ENCODE measurements around the gene ZNF462.

ZNF462 gene

DNA sequence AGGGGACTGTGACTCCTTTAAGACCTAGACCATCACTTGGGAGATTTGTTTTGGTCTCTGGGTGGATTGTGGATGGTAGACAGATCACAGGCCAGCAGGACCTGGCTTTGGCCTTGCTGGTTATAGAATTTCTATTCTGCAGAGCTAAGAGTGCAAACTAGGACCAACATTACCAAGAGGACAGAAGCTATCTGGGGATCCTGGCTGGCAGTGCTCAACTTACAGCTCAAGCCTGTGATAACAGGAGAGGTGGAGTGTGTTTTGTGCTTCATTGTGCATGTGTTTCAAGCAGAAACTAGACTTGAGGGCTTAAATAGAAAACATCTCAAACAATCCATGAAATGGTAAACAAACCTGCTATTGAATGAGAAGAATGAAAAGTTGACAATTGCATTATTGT is 106.7 kb downstream of the ZNF462 start:
- Histone ChIP-seq H3K4ac (ENCODE audit: low read depth, low read length) (no peak overlapping the region), H3K27ac (ENCODE audit: low read depth, low read length) (no peak overlapping the region), H3K4me2 (ENCODE audit: low read length) (no peak overlapping the region), H4K5ac (ENCODE audit: low read length) (no peak overlapping the region), H3K36me3 (ENCODE audit: control insufficient read depth, insufficient read depth, low read length) (peaks cover 2% of the 10 kb centered on the region), H3K4me3 (ENCODE audit: low read length) (no peak overlapping the region), H3K27me3 (ENCODE audit: insufficient read depth, low read length, poor library complexity) (no peaks in the 10 kb centered on the region), H3K56ac (ENCODE audit: low read length) (no peak overlapping the region), H3K9ac (ENCODE audit: low read length) (no peak overlapping the region), H3K23ac (ENCODE audit: low read length) (no peak overlapping the region), H3K18ac (ENCODE audit: low read length) (no peak overlapping the region), H4K8ac (ENCODE audit: low read depth, low read length) (no peak overlapping the region), H2BK15ac (replicated peaks; ENCODE audit: low read depth) (no peak overlapping the region), H3K79me1 (ENCODE audit: low read length) (no peaks in the 10 kb centered on the region), H3K4me1 (ENCODE audit: control insufficient read depth, low read depth, low read length) (peaks cover 10% of the 10 kb centered on the region), H2AK5ac (ENCODE audit: low read length) (no peak overlapping the region), H2BK5ac (ENCODE audit: low read length) (no peak overlapping the region), H3K79me2 (ENCODE audit: control insufficient read depth, insufficient read depth, low read length) (no peaks in the 10 kb centered on the region), H2BK120ac (ENCODE audit: low read depth, low read length) (no peak overlapping the region)
- DNase-seq, result no peak

DNA sequence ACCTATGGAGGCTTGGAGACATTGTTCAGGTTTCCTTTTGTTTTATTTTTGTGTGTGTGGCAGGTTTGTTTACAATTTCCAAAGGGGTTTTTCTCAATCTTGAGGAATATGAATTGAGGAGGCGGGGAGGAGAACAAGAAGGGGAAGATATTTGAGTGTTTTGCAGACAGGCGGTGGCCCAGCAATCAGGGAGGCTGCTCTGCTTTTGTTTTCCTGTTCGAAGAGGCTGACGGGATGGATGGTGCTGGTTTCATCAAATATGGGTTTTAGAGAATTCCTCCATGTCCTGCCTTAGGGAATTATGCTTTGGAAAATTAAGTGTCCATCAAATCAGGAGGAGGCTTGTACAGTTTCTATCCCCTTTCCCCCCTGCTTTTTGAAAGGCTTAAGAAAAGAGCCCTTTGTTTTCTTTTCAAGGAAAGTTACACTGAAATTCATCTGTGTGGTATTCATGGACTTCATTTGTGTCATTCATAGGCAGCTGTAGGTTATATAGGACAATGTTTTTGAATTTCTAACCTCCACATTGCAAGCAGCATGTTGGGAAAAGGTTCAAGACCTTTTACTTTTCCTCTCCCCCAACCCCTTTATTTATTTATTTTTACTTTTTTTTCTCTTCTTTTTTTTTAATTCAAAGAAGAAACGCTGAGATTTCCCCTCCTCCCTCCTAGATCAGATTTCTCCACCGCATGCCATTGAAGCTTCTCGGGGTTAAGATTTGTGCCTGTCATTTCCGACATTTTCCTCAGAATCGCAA is 107.4 kb downstream of the ZNF462 start:
- H3K79me1 ChIP-seq (ENCODE audit: low read length), result no peaks in the 10 kb centered on the region
- no CpG with 5 or more reads among the region's 9 CpGs for WGBS (ENCODE audit: extremely low coverage, insufficient coverage, low lambda C conversion rate)
- H4K8ac ChIP-seq (ENCODE audit: low read depth, low read length), result no peak overlapping the region
- no peak overlapping the region for H3K56ac ChIP-seq (ENCODE audit: low read length)
- no peak for DNase-seq
- no peak overlapping the region for H3K27ac ChIP-seq (ENCODE audit: low read depth, low read length)
- no peak overlapping the region for H2BK5ac ChIP-seq (ENCODE audit: low read length)
- no peak overlapping the region for H2BK15ac ChIP-seq (replicated peaks; ENCODE audit: low read depth)
- no peaks in the 10 kb centered on the region for H3K27me3 ChIP-seq (ENCODE audit: insufficient read depth, low read length, poor library complexity)
- H3K18ac ChIP-seq (ENCODE audit: low read length), result no peak overlapping the region
- no peak overlapping the region for H3K9ac ChIP-seq (ENCODE audit: low read length)
- H3K4me2 ChIP-seq (ENCODE audit: low read length), result no peak overlapping the region
- H3K4ac ChIP-seq (ENCODE audit: low read depth, low read length), result no peak overlapping the region
- no peak overlapping the region for H3K23ac ChIP-seq (ENCODE audit: low read length)
- H2BK120ac ChIP-seq (ENCODE audit: low read depth, low read length), result no peak overlapping the region
- H2AK5ac ChIP-seq (ENCODE audit: low read length), result no peak overlapping the region
- H3K4me1 ChIP-seq (ENCODE audit: control insufficient read depth, low read depth, low read length), result peaks cover 10% of the 10 kb centered on the region
- peaks cover 3% of the 10 kb centered on the region for H3K36me3 ChIP-seq (ENCODE audit: control insufficient read depth, insufficient read depth, low read length)
- no peak overlapping the region for H4K5ac ChIP-seq (ENCODE audit: low read length)
- no peak overlapping the region for H3K4me3 ChIP-seq (ENCODE audit: low read length)
- H3K79me2 ChIP-seq (ENCODE audit: control insufficient read depth, insufficient read depth, low read length), result no peaks in the 10 kb centered on the region

GRCh38 chr9:106970976-106971457 is 108.1 kb downstream of the ZNF462 start:
- Histone ChIP-seq H3K4ac (ENCODE audit: low read depth, low read length) (no peak overlapping the region), H4K8ac (ENCODE audit: low read depth, low read length) (no peak overlapping the region), H3K4me2 (ENCODE audit: low read length) (no peak overlapping the region), H3K27me3 (ENCODE audit: insufficient read depth, low read length, poor library complexity) (no peaks in the 10 kb centered on the region), H3K4me1 (ENCODE audit: control insufficient read depth, low read depth, low read length) (peaks cover 10% of the 10 kb centered on the region), H3K4me3 (ENCODE audit: low read length) (no peak overlapping the region), H3K36me3 (ENCODE audit: control insufficient read depth, insufficient read depth, low read length) (peaks cover 3% of the 10 kb centered on the region), H2AK5ac (ENCODE audit: low read length) (no peak overlapping the region), H2BK120ac (ENCODE audit: low read depth, low read length) (no peak overlapping the region), H2BK5ac (ENCODE audit: low read length) (no peak overlapping the region), H3K27ac (ENCODE audit: low read depth, low read length) (no peak overlapping the region), H3K9ac (ENCODE audit: low read length) (no peak overlapping the region), H3K79me2 (ENCODE audit: control insufficient read depth, insufficient read depth, low read length) (no peaks in the 10 kb centered on the region), H2BK15ac (replicated peaks; ENCODE audit: low read depth) (peak overlapping the region; percentile 80), H3K18ac (ENCODE audit: low read length) (no peak overlapping the region), H4K5ac (ENCODE audit: low read length) (no peak overlapping the region), H3K79me1 (ENCODE audit: low read length) (no peaks in the 10 kb centered on the region), H3K23ac (ENCODE audit: low read length) (no peak overlapping the region), H3K56ac (ENCODE audit: low read length) (no peak overlapping the region)
- WGBS (ENCODE audit: extremely low coverage, insufficient coverage, low lambda C conversion rate), result no CpG with 5 or more reads among the region's 5 CpGs
- no peak for DNase-seq

DNA sequence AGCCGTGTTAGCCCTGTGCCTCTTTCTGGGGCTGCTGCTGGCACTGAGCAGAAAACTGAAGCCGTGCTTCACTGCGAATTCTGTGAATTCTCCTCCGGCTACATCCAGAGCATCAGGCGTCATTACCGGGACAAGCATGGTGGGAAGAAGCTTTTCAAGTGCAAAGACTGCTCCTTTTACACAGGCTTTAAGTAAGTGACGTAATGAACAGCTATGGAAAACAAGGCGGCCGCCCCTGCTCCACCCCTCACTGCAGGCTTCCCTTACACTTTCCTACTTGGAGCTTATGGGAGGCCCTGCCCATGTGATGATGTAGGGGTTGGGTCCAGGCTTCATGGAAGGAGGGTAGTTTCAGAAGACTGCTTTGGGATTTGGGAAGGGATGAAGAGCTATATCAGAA is 109.1 kb downstream of the ZNF462 start:
- WGBS (ENCODE audit: extremely low coverage, insufficient coverage, low lambda C conversion rate), result no CpG with 5 or more reads among the region's 9 CpGs
- no peak overlapping the region for H2AK5ac ChIP-seq (ENCODE audit: low read length)

DNA sequence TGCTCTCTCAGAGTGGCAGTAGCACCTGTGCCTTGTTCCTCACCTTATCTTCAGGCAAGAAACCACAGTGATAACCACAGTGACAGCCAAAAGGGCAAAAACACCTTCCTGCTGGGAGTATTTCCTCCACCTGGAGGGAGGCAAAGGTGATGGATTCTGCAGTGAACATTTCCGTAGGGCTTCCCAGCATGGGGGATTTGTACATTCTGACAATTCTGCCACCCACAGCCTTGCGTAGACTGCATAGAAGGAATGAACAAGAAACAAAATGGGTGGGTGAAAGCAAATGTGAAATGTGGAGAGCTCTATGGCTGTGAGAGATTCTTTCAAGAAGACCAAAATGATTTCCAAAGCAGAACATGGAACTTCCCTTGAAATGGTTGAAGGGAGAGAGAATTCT is 111.4 kb downstream of the ZNF462 start:
- no peak overlapping the region for H3K18ac ChIP-seq (ENCODE audit: low read length)
- H4K8ac ChIP-seq (ENCODE audit: low read depth, low read length), result no peak overlapping the region
- no peak overlapping the region for H2BK15ac ChIP-seq (replicated peaks; ENCODE audit: low read depth)
- no peak overlapping the region for H2BK120ac ChIP-seq (ENCODE audit: low read depth, low read length)
- no peak overlapping the region for H2BK5ac ChIP-seq (ENCODE audit: low read length)
- no peak overlapping the region for H3K4me3 ChIP-seq (ENCODE audit: low read length)
- no CpG with 5 or more reads among the region's 2 CpGs for WGBS (ENCODE audit: extremely low coverage, insufficient coverage, low lambda C conversion rate)
- H3K4ac ChIP-seq (ENCODE audit: low read depth, low read length), result no peak overlapping the region
- peaks cover 10% of the 10 kb centered on the region for H3K4me1 ChIP-seq (ENCODE audit: control insufficient read depth, low read depth, low read length)
- H3K27me3 ChIP-seq (ENCODE audit: insufficient read depth, low read length, poor library complexity), result no peaks in the 10 kb centered on the region
- DNase-seq, result no peak
- no peak overlapping the region for H3K9ac ChIP-seq (ENCODE audit: low read length)
- no peak overlapping the region for H3K23ac ChIP-seq (ENCODE audit: low read length)
- no peaks in the 10 kb centered on the region for H3K79me2 ChIP-seq (ENCODE audit: control insufficient read depth, insufficient read depth, low read length)
- H3K56ac ChIP-seq (ENCODE audit: low read length), result no peak overlapping the region
- H3K79me1 ChIP-seq (ENCODE audit: low read length), result no peaks in the 10 kb centered on the region
- peaks cover 3% of the 10 kb centered on the region for H3K36me3 ChIP-seq (ENCODE audit: control insufficient read depth, insufficient read depth, low read length)
- no peak overlapping the region for H3K27ac ChIP-seq (ENCODE audit: low read depth, low read length)
- H4K5ac ChIP-seq (ENCODE audit: low read length), result no peak overlapping the region
- no peak overlapping the region for H2AK5ac ChIP-seq (ENCODE audit: low read length)
- H3K4me2 ChIP-seq (ENCODE audit: low read length), result no peak overlapping the region

More for the DNA sequence above, 109.1 kb downstream of the ZNF462 start:
- Histone ChIP-seq H3K27ac (ENCODE audit: low read depth, low read length) (no peak overlapping the region), H2BK15ac (replicated peaks; ENCODE audit: low read depth) (no peak overlapping the region), H3K27me3 (ENCODE audit: insufficient read depth, low read length, poor library complexity) (no peaks in the 10 kb centered on the region), H2BK5ac (ENCODE audit: low read length) (no peak overlapping the region), H4K8ac (ENCODE audit: low read depth, low read length) (no peak overlapping the region), H4K5ac (ENCODE audit: low read length) (no peak overlapping the region), H3K4me3 (ENCODE audit: low read length) (no peak overlapping the region), H3K18ac (ENCODE audit: low read length) (no peak overlapping the region), H3K79me2 (ENCODE audit: control insufficient read depth, insufficient read depth, low read length) (no peaks in the 10 kb centered on the region), H3K36me3 (ENCODE audit: control insufficient read depth, insufficient read depth, low read length) (peaks cover 3% of the 10 kb centered on the region), H3K4me1 (ENCODE audit: control insufficient read depth, low read depth, low read length) (peaks cover 10% of the 10 kb centered on the region), H3K4me2 (ENCODE audit: low read length) (no peak overlapping the region), H3K56ac (ENCODE audit: low read length) (no peak overlapping the region), H2BK120ac (ENCODE audit: low read depth, low read length) (no peak overlapping the region), H3K79me1 (ENCODE audit: low read length) (no peaks in the 10 kb centered on the region), H3K23ac (ENCODE audit: low read length) (no peak overlapping the region), H3K4ac (ENCODE audit: low read depth, low read length) (no peak overlapping the region), H3K9ac (ENCODE audit: low read length) (no peak overlapping the region)
- no peak for DNase-seq

- Histone ChIP-seq H4K5ac (ENCODE audit: low read length) (no peak overlapping the region), H3K79me1 (ENCODE audit: low read length) (no peaks in the 10 kb centered on the region), H3K4me2 (ENCODE audit: low read length) (no peak overlapping the region), H3K4me3 (ENCODE audit: low read length) (no peak overlapping the region), H3K27me3 (ENCODE audit: insufficient read depth, low read length, poor library complexity) (no peaks in the 10 kb centered on the region), H2BK15ac (replicated peaks; ENCODE audit: low read depth) (no peak overlapping the region), H2BK120ac (ENCODE audit: low read depth, low read length) (no peak overlapping the region), H3K79me2 (ENCODE audit: control insufficient read depth, insufficient read depth, low read length) (no peaks in the 10 kb centered on the region), H3K4ac (ENCODE audit: low read depth, low read length) (no peak overlapping the region), H2AK5ac (ENCODE audit: low read length) (no peak overlapping the region), H3K27ac (ENCODE audit: low read depth, low read length) (no peak overlapping the region), H3K56ac (ENCODE audit: low read length) (no peak overlapping the region), H2BK5ac (ENCODE audit: low read length) (no peak overlapping the region), H3K36me3 (ENCODE audit: control insufficient read depth, insufficient read depth, low read length) (peaks cover 3% of the 10 kb centered on the region), H3K4me1 (ENCODE audit: control insufficient read depth, low read depth, low read length) (peaks cover 4% of the 10 kb centered on the region), H3K23ac (ENCODE audit: low read length) (no peak overlapping the region), H3K9ac (ENCODE audit: low read length) (no peak overlapping the region), H3K18ac (ENCODE audit: low read length) (no peak overlapping the region), H4K8ac (ENCODE audit: low read depth, low read length) (no peak overlapping the region)
- WGBS (ENCODE audit: extremely low coverage, insufficient coverage, low lambda C conversion rate), result no CpG with 5 or more reads among the region's 5 CpGs
- DNase-seq, result no peak
Observed at GRCh38 chr9:106976772-106977171, 113.8 kb downstream of the ZNF462 start.

All from mesendoderm (in vitro differentiated cells).